ENCODE data around the gene ZNF746.
"Not testable (repeated sequence)": the region's sequence is repeated elsewhere in the genome, so short reads cannot be mapped to it uniquely, and the experiment has no call there.

ZNF746 gene

GRCh38 chr7:149457766-149458165 lies 39.8 kb downstream of the ZNF746 start:
- DNase-seq: no peak

GRCh38 chr7:149456506-149457421 lies 40.8 kb downstream of the ZNF746 start:
- DNase-seq: no peak

- no peak for DNase-seq
These were observed 42.2 kb downstream of the ZNF746 start for GRCh38 chr7:149455175-149455950.

GRCh38 chr7:149454750-149455149 lies 42.9 kb downstream of the ZNF746 start:
- DNase-seq: no peak

GRCh38 chr7:149454006-149454405 lies 43.6 kb downstream of the ZNF746 start:
- no peak for DNase-seq

- DNase-seq: no peak
These were observed 46.8 kb downstream of the ZNF746 start for GRCh38 chr7:149450821-149451220.

GRCh38 chr7:149449897-149450296 lies 47.7 kb downstream of the ZNF746 start:
- DNase-seq: no peak

GRCh38 chr7:149448961-149449360 lies 48.6 kb downstream of the ZNF746 start:
- DNase-seq: no peak

GRCh38 chr7:149446026-149446425 lies 51.6 kb downstream of the ZNF746 start:
- not testable (repeated sequence) for DNase-seq

GRCh38 chr7:149444287-149444686 lies 53.3 kb downstream of the ZNF746 start:
- no peak for DNase-seq

GRCh38 chr7:149443523-149443922 lies 54.1 kb downstream of the ZNF746 start:
- DNase-seq: no peak

- DNase-seq: no peak
These were observed 54.7 kb downstream of the ZNF746 start for GRCh38 chr7:149442924-149443323.

- no peak for DNase-seq
These were observed 57.4 kb downstream of the ZNF746 start for GRCh38 chr7:149440222-149440621.

- DNase-seq: no peak
These were observed 61.3 kb downstream of the ZNF746 start for GRCh38 chr7:149436358-149436757.

- DNase-seq: no peak
These were observed 64.5 kb downstream of the ZNF746 start for GRCh38 chr7:149433124-149433523.

- DNase-seq: no peak
These were observed 65.4 kb downstream of the ZNF746 start for GRCh38 chr7:149432121-149432691.

GRCh38 chr7:149431486-149432120 lies 66.0 kb downstream of the ZNF746 start:
- no peak for DNase-seq

- no peak for DNase-seq
These were observed 67.4 kb downstream of the ZNF746 start for GRCh38 chr7:149430192-149430591.

- no peak for DNase-seq
These were observed 69.7 kb downstream of the ZNF746 start for GRCh38 chr7:149427893-149428292.

- no peak for DNase-seq
These were observed 70.4 kb downstream of the ZNF746 start for GRCh38 chr7:149427096-149427680.

- no peak for DNase-seq
These were observed 74.0 kb downstream of the ZNF746 start for GRCh38 chr7:149423449-149424110.

GRCh38 chr7:149422914-149423301 lies 74.7 kb downstream of the ZNF746 start:
- no peak for DNase-seq

All from SHP77 treated with DMSO at 0.1 percent for 48 hours (cell line).